ENCODE data around the gene DPP6. TPM values are rescaled to one million over a fixed set of nuclear protein-coding genes. Genes with fewer than 3 reads are reported as not detected.
"Not testable (repeated sequence)": the region's sequence is repeated elsewhere in the genome, so short reads cannot be mapped to it uniquely, and the experiment has no call there.

Gene DPP6
- total RNA-seq, 4 donors from 2014 or later: 1.5 to 2.9 TPM; not detected in 2

DNA sequence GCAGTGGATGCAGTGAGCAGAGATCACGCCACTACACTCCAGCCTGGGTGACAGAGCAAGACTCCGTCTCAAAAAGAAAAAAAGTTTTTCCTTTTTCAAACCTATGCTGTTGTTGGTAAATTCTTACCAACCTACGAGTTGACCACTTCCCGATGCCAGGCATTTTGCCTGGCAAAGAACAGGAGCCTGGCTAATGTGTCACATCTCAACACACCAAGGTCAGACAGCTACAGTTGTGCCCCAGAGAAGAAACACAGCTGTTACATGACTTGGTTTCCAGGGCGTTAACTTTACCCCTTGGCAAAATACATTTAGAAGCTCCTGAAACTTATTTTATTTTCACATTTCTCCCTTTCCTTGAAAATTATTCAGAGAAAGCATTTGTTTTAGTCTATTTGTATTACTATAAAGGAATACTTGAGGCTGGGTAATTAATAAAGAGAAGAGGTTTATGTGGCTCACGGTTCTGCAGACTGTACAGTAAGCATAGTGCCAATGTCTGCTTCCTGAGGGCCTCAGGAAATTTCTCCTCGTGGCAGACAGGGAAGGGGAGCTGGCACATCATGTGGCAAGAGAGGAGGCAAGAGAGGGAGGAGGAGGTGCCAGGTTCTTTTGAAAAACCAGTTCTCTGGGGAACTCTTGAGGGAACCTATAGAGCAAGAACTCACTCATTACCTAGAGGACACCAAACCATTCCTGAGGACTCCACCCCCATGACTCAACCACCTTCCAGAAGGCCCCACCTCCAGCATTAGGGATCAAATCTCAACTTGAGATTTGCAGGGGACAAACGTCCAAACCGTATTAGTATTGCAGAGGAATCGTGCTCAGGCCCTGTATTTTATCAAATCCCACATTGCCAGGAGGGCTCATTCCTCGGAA, 867.4 kb downstream of the DPP6 start:
- H3K27ac ChIP-seq: no peak overlapping the region
- H3K9me3 ChIP-seq: no peaks in the 10 kb centered on the region
- DNase-seq: no peak
- no peak overlapping the region for H3K4me3 ChIP-seq
- TF ChIP-seq, protein P1, sequence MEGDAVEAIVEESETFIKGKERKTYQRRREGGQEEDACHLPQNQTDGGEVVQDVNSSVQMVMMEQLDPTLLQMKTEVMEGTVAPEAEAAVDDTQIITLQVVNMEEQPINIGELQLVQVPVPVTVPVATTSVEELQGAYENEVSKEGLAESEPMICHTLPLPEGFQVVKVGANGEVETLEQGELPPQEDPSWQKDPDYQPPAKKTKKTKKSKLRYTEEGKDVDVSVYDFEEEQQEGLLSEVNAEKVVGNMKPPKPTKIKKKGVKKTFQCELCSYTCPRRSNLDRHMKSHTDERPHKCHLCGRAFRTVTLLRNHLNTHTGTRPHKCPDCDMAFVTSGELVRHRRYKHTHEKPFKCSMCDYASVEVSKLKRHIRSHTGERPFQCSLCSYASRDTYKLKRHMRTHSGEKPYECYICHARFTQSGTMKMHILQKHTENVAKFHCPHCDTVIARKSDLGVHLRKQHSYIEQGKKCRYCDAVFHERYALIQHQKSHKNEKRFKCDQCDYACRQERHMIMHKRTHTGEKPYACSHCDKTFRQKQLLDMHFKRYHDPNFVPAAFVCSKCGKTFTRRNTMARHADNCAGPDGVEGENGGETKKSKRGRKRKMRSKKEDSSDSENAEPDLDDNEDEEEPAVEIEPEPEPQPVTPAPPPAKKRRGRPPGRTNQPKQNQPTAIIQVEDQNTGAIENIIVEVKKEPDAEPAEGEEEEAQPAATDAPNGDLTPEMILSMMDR (IDR thresholded peaks at IDR 0.05): no peak
- no peak for TF ChIP-seq POLR2A (IDR thresholded peaks at IDR 0.05)
- H3K36me3 ChIP-seq: no peaks in the 10 kb centered on the region
- peaks cover 0 to under 1% of the 10 kb centered on the region in 2 donors for H3K27me3 ChIP-seq
- peaks cover 0 to under 1% (median 0%) of the 10 kb centered on the region in 4 donors for H3K4me1 ChIP-seq

DNA sequence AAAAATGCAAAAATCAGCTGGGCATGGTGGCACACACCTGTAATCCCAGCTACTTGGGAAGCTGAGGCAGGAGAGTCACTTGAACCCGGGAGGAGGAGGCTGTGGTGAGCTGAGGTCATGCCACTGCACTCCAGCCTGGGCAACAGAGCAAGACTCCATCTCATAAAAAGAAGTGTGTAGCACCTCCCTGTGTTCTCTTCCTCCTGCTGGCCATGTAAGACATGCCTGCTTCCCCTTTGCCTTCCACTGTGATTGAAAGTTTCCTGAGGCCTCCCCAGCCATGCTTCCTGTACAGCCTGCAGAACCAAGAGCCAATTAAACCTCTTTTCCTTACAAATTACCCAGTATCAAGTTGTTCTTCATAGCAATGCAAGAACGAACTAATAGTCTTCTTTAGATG, 870.3 kb downstream of the DPP6 start:
- not testable (repeated sequence) for DNase-seq, H3K36me3 ChIP-seq, H3K27ac ChIP-seq, H3K9me3 ChIP-seq, H3K27me3 ChIP-seq, H3K4me1 ChIP-seq, H3K4me3 ChIP-seq

DNA sequence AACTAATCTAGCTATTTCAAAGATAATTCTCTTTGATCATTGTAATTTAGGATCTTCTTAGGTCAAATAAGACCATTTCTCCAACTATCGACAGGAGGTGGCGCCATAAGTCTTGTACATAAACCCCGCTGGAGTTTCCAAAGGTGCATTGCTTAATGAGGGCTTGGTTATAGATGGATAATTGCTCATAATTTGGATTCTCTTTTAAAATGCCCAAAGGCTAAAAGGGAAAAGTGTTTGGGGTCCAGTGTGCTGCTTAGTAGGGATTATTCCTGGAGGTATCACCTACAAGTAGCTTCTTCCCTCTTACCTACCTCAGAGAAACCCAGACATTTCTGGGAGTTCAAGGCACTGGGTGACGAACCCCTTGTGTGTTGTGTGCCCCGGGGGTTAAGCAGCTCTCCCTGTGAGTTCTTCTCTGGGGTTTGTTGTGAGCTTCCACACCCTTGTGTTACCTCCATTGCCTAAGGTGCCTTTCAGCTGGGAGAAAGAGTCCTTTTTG, 875.5 kb downstream of the DPP6 start:
- H3K36me3 ChIP-seq: no peaks in the 10 kb centered on the region
- H3K4me3 ChIP-seq: peak overlapping the region; percentile 55 to 67 (median 56)
- peak overlapping the region; percentile 85 to 92 (median 87) for H3K27ac ChIP-seq
- H3K9me3 ChIP-seq: no peaks in the 10 kb centered on the region
- H3K27me3 ChIP-seq: no peaks in the 10 kb centered on the region
- peak in 2 of 3 donors; percentile 95 to 96 for DNase-seq
- peaks cover 0 to 9% (median 2%) of the 10 kb centered on the region in 4 donors for H3K4me1 ChIP-seq
- no peak for TF ChIP-seq POLR2A (IDR thresholded peaks at IDR 0.05)
- TF ChIP-seq, protein P1 (IDR thresholded peaks at IDR 0.05): peak; percentile 44 to 86 (median 74)

DNA sequence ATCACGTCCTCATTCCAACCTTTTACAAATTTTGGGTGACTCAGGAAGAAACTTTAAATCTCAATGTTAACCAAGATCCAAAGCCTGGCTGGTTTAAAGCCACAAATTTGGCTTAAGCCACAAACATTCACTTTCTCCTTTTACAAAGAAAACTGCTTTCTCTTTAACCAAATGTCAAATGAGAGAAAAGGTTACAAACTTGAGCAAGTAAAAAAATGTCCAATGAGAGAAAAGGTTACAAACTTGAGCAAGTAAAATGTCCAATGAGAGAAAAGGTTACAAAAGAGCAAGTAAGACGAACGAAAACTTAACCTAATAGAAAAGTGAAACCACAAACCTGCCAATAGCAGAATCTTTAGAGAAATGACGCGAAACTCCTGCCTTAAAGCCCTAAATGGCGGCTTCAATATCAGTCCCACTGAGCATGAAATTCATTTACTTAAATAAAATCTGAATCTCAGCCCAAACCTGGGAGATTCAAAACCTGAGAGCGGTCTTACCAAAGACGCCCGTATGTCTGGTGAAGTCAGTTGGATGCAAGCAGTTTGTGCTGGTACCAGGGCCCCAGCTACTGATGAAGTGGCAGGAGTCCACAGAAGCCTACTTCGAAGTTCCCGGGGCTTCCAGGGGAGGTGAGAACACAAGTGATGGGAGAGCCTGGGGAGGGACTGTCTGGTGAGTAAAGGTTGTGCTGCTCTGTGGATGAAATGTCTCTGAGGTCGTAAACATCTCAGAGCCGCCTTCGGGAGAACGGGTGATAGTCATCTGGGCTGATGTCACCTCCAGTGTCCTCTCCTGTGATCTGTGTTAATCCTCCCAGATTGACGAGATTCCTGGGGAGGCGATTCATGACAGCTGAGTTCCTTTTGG, 876.2 kb downstream of the DPP6 start:
- peak overlapping the region; percentile 85 to 92 (median 87) for H3K27ac ChIP-seq
- TF ChIP-seq, protein P1 (IDR thresholded peaks at IDR 0.05): no peak
- peak in 1 of 2 donors; percentile 37 for TF ChIP-seq POLR2A (IDR thresholded peaks at IDR 0.05)
- peaks cover 0 to 9% (median 2%) of the 10 kb centered on the region in 4 donors for H3K4me1 ChIP-seq
- no peaks in the 10 kb centered on the region for H3K9me3 ChIP-seq
- H3K27me3 ChIP-seq: no peaks in the 10 kb centered on the region
- peak overlapping the region; percentile 55 to 67 (median 56) for H3K4me3 ChIP-seq
- DNase-seq: peak; percentile 42 to 72 (median 69)
- H3K36me3 ChIP-seq: no peaks in the 10 kb centered on the region

DNA sequence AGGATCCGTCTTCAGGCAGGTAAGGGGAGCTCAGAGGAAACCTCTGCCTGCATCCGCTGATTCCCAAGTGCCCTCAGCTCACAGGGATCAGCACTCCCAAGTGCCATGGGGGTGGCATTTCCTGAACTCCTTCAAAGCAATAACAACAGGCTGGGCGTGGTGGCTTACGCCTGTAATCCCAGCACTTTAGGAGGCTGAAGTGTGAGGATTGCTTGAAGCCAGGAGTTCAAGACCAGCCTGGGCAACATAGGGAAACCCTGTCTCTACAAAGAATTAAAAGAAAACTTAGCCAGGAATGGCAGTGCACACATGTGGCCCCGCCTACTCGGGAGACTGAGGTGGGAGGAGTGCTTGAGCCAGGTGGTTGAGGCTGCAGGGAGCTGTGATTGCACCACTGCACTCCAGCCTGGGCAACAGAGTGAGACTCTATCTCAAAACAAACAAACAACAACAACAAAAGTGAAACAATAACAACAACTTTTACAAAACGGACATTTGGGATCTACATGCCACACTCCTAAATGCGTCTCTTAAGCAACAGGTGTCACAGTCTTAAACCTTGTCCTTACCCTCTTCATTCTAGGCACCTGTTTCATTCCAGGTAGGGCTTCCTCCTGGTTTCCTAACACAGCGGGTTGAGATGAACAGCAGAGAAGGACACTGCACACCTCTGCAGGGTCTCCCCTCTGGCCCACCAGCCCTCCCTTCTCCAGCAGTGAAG, 877.0 kb downstream of the DPP6 start:
- no peaks in the 10 kb centered on the region for H3K36me3 ChIP-seq
- TF ChIP-seq, protein P1 (IDR thresholded peaks at IDR 0.05): no peak
- TF ChIP-seq POLR2A (IDR thresholded peaks at IDR 0.05): no peak
- no peak for DNase-seq
- H3K27ac ChIP-seq: peak overlapping the region; percentile 85 to 92 (median 87)
- H3K4me1 ChIP-seq: peaks cover 0 to 9% (median 2%) of the 10 kb centered on the region in 4 donors
- peak overlapping the region; percentile 55 to 67 (median 56) for H3K4me3 ChIP-seq
- H3K9me3 ChIP-seq: peaks cover 0 to 4% (median 1%) of the 10 kb centered on the region in 4 donors
- no peaks in the 10 kb centered on the region for H3K27me3 ChIP-seq

Measured in Peyer's patch (tissue), 4 donors.